ENCODE results near the gene SQOR.

- TF ChIP-seq, protein P1, sequence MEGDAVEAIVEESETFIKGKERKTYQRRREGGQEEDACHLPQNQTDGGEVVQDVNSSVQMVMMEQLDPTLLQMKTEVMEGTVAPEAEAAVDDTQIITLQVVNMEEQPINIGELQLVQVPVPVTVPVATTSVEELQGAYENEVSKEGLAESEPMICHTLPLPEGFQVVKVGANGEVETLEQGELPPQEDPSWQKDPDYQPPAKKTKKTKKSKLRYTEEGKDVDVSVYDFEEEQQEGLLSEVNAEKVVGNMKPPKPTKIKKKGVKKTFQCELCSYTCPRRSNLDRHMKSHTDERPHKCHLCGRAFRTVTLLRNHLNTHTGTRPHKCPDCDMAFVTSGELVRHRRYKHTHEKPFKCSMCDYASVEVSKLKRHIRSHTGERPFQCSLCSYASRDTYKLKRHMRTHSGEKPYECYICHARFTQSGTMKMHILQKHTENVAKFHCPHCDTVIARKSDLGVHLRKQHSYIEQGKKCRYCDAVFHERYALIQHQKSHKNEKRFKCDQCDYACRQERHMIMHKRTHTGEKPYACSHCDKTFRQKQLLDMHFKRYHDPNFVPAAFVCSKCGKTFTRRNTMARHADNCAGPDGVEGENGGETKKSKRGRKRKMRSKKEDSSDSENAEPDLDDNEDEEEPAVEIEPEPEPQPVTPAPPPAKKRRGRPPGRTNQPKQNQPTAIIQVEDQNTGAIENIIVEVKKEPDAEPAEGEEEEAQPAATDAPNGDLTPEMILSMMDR (IDR thresholded peaks at IDR 0.05): no peak
- TF ChIP-seq POLR2A (IDR thresholded peaks at IDR 0.05) (no peak), POLR2AphosphoS5 (IDR thresholded peaks at IDR 0.05) (no peak)
These were observed 16.2 kb downstream of the SQOR start for GRCh38 chr15:45650889-45651525.

Measured in gastroesophageal sphincter (tissue), 3 donors.